NB4 (cell line): ENCODE measurements around the gene DARS1.

Experiments used
- DNase-seq: peaks from one replicate; pipeline ENCODE4 v3.0.0; 2010; ENCODE audit warnings: low read depth
- H3K4me3 ChIP-seq: one replicate; pipeline ENCODE4 v1.5.1; 2011; ENCODE audit warnings: mild to moderate bottlenecking, low read depth, low read length, moderate library complexity
- CTCF ChIP-seq: IDR thresholded peaks from one replicate; pipeline ENCODE4 v1.5.1; 2012; ENCODE audit warnings: low read depth, low read length
- MAX ChIP-seq: IDR thresholded peaks from 2 replicates; pipeline ENCODE4 v1.6.1; 2011; ENCODE audit warnings: low read depth, low read length
- MYC ChIP-seq: IDR thresholded peaks from 2 replicates; pipeline ENCODE4 v1.6.1; 2011; ENCODE audit warnings: low read depth, low read length
- POLR2A ChIP-seq: IDR thresholded peaks from 2 replicates; pipeline ENCODE4 v1.6.1; 2011; ENCODE audit warnings: mild to moderate bottlenecking; ENCODE audit not compliant: insufficient read length; ENCODE audit errors: extremely low read depth

Gene DARS1

GRCh38 chr2:135949451-135950234 lies 35.8 kb downstream of the DARS1 start:
- H3K4me3 ChIP-seq, result no peak overlapping the region
- DNase-seq, result peak; percentile 42
- TF ChIP-seq MAX, result no peak
- TF ChIP-seq CTCF, result no peak
- TF ChIP-seq MYC, result no peak
- TF ChIP-seq POLR2A, result no peak

- DNase-seq, result no peak
- TF ChIP-seq CTCF (no peak), POLR2A (no peak)
- H3K4me3 ChIP-seq, result no peak overlapping the region
These were observed 36.6 kb downstream of the DARS1 start for GRCh38 chr2:135948642-135949355.

DNA sequence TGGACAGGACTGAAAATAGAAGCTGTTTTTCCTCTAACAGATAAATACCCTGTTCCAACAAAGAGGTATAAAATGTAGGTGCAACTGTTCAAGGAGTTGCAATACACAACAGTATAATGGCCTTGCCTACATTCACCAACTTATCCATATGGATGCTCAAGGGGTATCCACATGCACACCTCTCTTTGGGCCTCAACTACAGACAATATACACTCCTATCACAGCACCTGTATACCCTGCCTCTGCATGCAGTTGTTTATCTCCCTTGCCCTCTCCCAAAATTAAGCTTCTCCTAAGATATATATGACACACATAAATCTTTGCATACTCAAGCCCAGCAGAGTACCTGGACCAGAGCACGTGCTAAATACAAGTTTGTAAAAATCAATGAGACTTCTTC lies 37.3 kb downstream of the DARS1 start:
- DNase-seq, result no peak
- TF ChIP-seq MAX (no peak), POLR2A (no peak), MYC (no peak), CTCF (no peak)
- H3K4me3 ChIP-seq, result no peak overlapping the region

- no peak overlapping the region for H3K4me3 ChIP-seq
- DNase-seq, result no peak
- no peak for TF ChIP-seq POLR2A
- no peak for TF ChIP-seq MYC
These were observed 37.9 kb downstream of the DARS1 start for GRCh38 chr2:135947483-135947882.

- no peak for DNase-seq
- no peak overlapping the region for H3K4me3 ChIP-seq
- TF ChIP-seq POLR2A, result no peak
- no peak for TF ChIP-seq MAX
- no peak for TF ChIP-seq CTCF
- no peak for TF ChIP-seq MYC
These were observed 39.9 kb downstream of the DARS1 start for GRCh38 chr2:135945526-135945925.

GRCh38 chr2:135944625-135945024 lies 40.8 kb downstream of the DARS1 start:
- TF ChIP-seq CTCF (no peak), MAX (no peak), MYC (no peak), POLR2A (no peak)
- DNase-seq, result no peak
- no peak overlapping the region for H3K4me3 ChIP-seq
